Left renal pelvis (tissue), 4 donors: Measurements from ENCODE around the gene MEGF6. TPM values are rescaled to one million over a fixed set of nuclear protein-coding genes. Genes with fewer than 3 reads are reported as not detected.
"Not testable (repeated sequence)": the region's sequence is repeated elsewhere in the genome, so short reads cannot be mapped to it uniquely, and the experiment has no call there.

Experiments
- DNase-seq, 4 donors: peaks; one replicate each; pipeline ENCODE4 v3.0.0-alpha.2; 2013; ENCODE audit warnings: low read depth in 4 of 4, low spot score in 3 of 4
- polyA plus RNA-seq, 4 donors: library from polyadenylated mRNA; unstranded; fragments of 120-200 nt; gene quantifications; one replicate each; pipeline ENCODE4 v1.2.1, GENCODE V29; 2013; ENCODE audit not compliant: insufficient read length in 4 of 4

The MEGF6 gene
- polyA plus RNA-seq, 4 donors: 8.1 to 26.3 (median 14.0) TPM

- DNase-seq: no peak
Observed at GRCh38 chr1:3629561-3630160, 18.4 kb upstream of the MEGF6 start.

DNA sequence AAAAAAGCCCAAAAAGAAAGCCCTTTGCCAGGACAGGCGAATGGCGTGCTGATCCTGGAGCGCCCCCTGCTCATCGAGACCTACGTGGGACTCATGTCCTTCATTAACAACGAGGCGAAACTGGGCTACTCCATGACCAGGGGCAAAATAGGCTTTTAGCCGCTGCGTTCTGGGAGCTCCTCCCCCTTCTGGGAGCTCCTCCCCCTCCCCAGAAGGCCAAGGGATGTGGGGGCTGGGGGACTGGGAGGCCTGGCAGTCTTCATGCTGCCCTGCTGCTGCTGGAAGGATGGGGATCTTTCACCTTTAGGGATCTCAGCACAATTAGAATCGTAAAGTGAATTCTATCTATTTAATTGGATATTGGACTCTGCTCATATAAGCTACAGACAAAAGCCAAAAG is 17.1 kb upstream of the MEGF6 start:
- DNase-seq: no peak

DNA sequence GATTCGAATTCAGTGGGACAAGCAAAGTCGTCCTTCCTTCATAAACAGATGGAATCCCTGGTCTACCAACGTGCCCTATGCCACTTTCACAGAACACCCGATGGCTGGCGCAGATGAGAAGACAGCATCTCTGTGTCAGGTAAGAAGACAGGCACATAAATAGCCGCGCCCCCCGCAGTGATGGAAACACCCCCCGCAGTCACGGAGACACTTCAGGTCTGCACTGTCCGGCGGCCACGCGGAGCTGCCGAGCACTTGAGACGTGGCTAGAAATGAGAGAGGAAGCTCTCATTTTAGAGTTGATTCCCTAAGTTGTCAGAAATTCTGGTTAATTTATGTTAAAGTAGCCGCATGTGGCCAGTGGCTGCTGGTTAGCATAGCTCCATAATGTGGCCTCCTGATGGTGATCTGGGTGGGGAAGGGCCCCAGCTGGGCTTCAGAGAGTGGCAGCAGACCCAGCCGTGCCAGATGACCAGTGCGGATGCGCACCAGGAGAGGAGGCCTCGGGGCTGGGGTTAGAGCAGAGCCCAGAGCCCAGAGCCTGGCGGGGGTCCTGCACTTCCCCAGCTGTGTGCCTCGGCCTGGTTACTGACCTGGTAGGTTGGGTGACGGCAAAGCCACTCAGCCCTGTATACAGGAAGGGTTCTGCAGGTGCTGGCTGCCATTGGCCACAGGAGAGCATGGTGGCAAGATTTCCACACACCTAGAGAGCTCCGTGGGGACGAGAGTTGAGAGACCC is 16.4 kb upstream of the MEGF6 start:
- DNase-seq: no peak

GRCh38 chr1:3626025-3626424 is 14.7 kb upstream of the MEGF6 start:
- no peak for DNase-seq

GRCh38 chr1:3625151-3625907 is 14.0 kb upstream of the MEGF6 start:
- DNase-seq: no peak

DNA sequence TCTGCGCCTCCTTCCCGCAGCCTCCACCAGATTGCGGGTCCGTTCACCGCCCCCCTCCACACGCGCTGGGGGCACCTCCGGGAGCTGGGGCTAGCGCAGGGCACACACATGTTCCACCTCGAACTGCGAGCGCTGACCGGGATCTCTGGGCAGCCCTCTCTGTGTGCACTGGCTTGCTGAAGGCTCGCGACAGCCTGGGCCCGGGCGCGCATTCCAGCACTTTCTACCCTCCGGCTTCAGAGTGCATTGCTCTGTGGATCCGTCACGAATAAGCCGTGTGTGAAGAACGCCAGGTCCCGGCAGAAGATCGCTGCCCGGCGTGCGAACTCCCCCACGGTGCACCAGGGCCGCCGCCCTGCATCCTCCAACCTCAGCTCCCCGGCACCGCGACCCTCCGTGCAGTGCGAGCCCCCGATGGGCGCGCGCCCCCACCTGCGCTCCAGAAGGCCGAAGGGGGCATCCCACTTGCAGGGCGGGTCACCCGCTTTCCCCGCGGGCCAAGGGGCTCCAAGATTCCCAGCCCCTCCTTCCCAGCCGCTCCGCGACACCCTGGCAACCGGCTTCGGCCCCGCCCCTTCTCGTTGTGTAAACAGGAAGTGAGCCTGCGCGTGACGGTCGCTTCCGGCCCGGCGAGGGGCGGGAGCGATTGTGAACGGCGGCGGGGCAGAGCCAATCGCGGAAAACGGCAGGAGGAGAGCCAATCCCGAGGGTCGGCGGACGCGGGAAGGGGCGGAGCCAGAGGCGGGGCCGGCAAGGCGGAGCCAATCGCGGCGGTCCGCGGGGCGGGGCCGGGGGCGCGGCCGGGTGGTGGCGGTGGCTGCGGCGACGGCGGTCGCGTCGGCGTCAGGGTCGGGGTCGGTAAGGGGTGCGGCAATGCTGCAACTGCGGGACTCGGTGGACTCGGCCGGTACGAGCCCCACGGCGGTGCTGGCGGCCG is 13.2 kb upstream of the MEGF6 start, which contains the start of gene TPRG1L:
TPRG1L (plus strand) TSS at position 816 of the 937 bp plus-strand sequence; CDS start at position 874, 58 bp downstream.
- peak; percentile 88 to 94 (median 92) for DNase-seq

GRCh38 chr1:3623441-3624199 is 12.3 kb upstream of the MEGF6 start:
- no peak for DNase-seq

DNA sequence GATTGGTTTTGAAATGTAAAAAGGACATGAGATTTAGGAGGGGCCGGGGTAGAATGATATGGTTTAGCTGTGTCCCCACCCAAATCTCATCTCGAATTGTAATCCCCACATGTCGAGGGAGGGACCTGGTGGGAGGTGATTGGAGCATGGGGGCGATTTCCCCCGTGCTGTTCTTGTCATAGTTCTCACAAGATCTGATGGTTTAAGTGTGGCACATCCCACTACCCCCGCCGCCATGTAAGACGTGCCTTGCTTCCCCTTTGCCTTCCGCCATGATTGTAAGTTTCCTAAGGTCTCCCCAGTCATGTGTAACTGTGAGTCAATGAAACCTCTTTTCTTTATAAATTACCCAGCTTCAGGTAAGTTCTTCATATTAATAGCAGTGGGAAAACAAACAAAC is 10.8 kb upstream of the MEGF6 start:
- DNase-seq: not testable (repeated sequence)

DNA sequence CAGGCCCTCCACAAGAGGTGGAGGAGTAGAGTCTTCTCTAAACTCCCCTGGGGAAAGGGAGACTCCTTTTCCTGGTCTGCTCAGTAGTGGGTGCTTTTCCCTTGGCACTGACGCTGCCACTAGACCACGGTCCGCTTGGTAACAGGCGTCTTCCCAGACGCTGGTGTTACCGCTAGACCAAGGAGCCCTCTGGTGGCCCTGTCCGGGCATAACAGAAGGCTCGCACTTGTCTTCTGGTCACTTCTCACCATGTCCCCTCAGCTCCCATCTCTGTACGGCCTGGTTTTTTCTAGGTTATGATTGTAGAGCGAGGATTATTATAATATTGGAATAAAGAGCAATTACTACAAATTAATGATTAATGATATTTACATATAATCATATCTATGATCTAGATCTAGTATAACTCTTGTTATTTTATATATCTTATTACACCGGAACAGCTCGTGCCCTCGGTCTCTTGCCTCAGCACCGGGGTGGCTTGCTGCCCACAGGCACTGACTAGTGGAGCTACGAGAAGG is 9.9 kb upstream of the MEGF6 start:
- not testable (repeated sequence) for DNase-seq

DNA sequence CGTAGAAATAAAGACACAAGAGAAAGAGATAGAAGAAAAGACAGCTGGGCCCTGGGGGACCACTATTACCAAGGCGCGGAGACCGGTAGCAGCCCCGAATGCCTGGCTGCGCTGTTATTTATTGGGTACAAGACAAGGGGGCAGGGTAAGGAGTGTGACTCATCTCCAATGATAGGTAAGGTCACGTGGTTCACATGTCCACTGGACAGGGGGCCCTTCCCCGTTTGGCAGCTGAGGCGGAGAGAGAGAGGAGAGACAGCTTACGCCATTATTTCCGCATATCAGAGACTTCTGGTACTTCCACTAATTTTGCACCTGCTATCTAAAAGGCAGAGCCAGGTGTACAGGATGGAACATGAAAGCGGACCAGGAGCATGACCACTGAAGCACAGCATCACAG is 9.4 kb upstream of the MEGF6 start:
- no peak for DNase-seq

- peak in 1 of 4 donors; percentile 60 for DNase-seq
Observed at GRCh38 chr1:3618881-3619671, 7.8 kb upstream of the MEGF6 start.

GRCh38 chr1:3618531-3618880 is 7.2 kb upstream of the MEGF6 start:
- no peak for DNase-seq

DNA sequence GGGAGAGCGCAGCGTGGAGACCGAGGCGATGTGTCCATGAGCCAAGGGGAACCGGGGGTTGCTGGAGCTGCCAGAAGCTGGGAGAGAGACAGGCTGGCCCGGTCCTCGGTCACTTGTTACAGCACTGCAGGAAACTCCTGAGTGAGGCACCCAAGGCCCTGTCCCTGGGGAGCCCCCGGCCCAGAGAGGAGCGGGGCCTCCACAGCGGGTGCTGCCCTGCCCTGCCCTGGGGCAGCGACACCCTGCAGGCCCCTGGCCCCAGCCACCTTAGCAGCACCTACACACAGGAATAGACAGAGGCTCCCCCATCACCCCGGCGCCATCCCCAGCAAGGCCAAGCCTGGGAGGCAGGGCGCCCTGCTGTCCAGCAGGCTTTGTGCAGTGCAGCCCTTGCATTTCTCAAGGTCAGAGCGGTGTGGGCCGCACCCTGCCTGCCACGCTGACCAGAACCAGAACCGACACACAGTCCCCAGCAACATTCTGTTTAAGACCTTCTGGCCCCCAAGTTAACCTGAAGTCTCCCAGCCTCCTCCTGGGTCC is 6.6 kb upstream of the MEGF6 start:
- no peak for DNase-seq

DNA sequence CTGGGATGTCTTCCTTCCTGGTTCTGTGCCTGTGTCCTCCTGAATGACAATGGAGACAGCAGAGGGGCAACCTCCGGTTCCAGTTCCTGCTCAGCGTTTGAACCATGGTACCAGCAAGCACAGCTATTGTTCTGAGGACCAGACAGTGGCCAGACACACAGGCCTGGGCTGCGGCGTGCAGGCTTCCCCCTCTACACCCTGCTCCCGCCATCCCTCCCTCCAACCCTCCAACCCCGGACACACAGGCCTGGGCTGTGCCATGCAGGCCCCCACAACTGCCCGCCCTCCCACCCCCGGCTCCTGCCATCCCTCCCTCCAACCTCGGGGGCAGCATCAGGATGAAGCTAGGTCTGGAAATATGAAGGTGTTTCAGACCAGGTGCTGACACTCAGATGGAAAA is 5.6 kb upstream of the MEGF6 start:
- DNase-seq: no peak

GRCh38 chr1:3614755-3615742 is 3.7 kb upstream of the MEGF6 start:
- DNase-seq: no peak

- no peak for DNase-seq
Observed at GRCh38 chr1:3612123-3612522, 815 bp upstream of the MEGF6 start.

DNA sequence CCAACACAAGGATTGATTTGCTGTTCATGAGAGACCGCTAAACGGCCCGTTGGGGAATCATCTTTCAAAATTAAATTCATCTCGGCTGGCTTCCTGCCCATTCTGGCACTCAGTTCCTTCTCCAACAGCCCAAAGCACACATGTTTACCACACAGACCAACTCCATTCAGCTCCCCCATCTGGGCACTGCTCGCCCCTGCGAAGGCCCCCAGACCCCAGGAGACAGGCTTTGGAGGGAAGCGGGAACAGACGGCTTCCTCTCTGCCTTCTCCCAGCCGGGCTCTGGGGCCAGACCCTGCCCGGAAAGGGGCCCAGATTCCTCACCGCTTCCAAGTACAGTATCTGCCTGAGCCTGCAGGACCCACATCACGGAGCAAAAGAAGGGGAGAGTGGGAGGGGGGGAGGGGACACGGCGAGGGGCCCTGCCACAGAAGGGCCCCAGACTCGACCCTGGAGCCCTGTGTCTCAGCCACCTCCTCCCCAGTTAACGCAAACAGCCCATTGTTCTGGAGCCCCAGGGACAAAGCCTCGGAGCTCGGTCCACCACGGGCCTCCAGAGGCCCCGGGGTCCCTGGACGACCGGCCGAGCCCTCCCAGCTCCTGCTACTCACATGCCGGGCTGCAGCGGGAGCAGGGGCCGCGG is 660 bp downstream of the MEGF6 start:
- no peak for DNase-seq
